K562 (cell line): ENCODE measurements around the gene PHF20. TPM values are rescaled to one million over a fixed set of nuclear protein-coding genes. Genes with fewer than 3 reads are reported as not detected.

Experiments used
- ATAC-seq: fragments of 200-7000 bp; cut with Tn5 transposase; 3 replicates; pipeline ENCODE4 v1.9.1; 2020; ENCODE audit warnings: moderate library complexity
- BruUV-seq: library from RNA; stranded (reverse); fragments of 400-500 nt; replicated peaks from 2 replicates; lab custom pipeline; 2021; lab: Mats Ljungman, UMichigan
- CTCF ChIA-PET: fragments of 300-600 bp; formaldehyde crosslinking; extraction: SDS; loops from one replicate; lab custom pipeline; 2021; ENCODE audit warnings: low intra/inter-chr PET ratio; lab: Yijun Ruan, JAX
- POLR2A ChIA-PET: fragments of 300-600, 350-650 bp; sonication (Branson Sonifier 250); formaldehyde crosslinking; extraction: SDS; loops from one replicate; lab custom pipeline; 2021; ENCODE audit warnings: antibody characterized with exemption, inconsistent platforms; lab: Yijun Ruan, JAX
- DNase-seq, 4 experiments: peaks; one replicate each; pipeline versions ENCODE4 v3.0.0 to v3.0.0-alpha.2; 2011 to 2018; ENCODE audit warnings: low spot score in 3 of 4, mixed read lengths in 3 of 4; ENCODE audit errors: extremely low read depth in 1 of 4
- FAIRE-seq: peaks from 2 replicates; lab custom pipeline; 2011; peaks lifted over from hg19 to GRCh38; lab: Jason Lieb, UNC
- H2AFZ ChIP-seq: 2 replicates; pipeline ENCODE4 v1.6.0; 2011; ENCODE audit warnings: low read depth, low read length, control low read depth, inconsistent platforms
- H3K27ac ChIP-seq: fragments of 200-600 bp; 3 replicates; pipeline ENCODE4 v1.8.0; 2011; ENCODE audit warnings: low read depth, mild to moderate bottlenecking, control low read depth, inconsistent platforms, low read length, moderate library complexity, mixed read lengths; ENCODE audit errors: extremely low read depth
- H3K27me3 ChIP-seq, 2 experiments: fragments of 300-600 bp in 1 of 2; 2 replicates in 1 of 2; 3 replicates in 1 of 2; pipeline versions ENCODE4 v1.6.0 to v1.8.0; 2011; ENCODE audit warnings: inconsistent platforms in 2 of 2, low read length in 2 of 2, mild to moderate bottlenecking in 1 of 2, mixed read lengths in 1 of 2, moderate library complexity in 1 of 2; ENCODE audit not compliant: control insufficient read depth in 2 of 2, insufficient read depth in 2 of 2
- H3K36me3 ChIP-seq: fragments of 300-600 bp; 3 replicates; pipeline ENCODE4 v1.8.0; 2011; ENCODE audit warnings: mild to moderate bottlenecking, low read length, inconsistent platforms; ENCODE audit not compliant: control insufficient read depth, insufficient read depth
- H3K4me1 ChIP-seq, 2 experiments: fragments of 200-600 bp in 1 of 2; replicated peaks in 1 of 2; 2 replicates in 1 of 2; 3 replicates in 1 of 2; pipeline versions ENCODE4 v1.5.1 to v1.8.0; 2011; ENCODE audit warnings: inconsistent platforms in 2 of 2, low read length in 2 of 2, mild to moderate bottlenecking in 1 of 2, mixed read lengths in 1 of 2, moderate library complexity in 1 of 2; ENCODE audit not compliant: control insufficient read depth in 2 of 2, insufficient read depth in 2 of 2
- H3K4me2 ChIP-seq: 2 replicates; pipeline ENCODE4 v1.6.1; 2011; ENCODE audit warnings: low read length, control low read depth, inconsistent platforms, mixed read lengths; ENCODE audit not compliant: insufficient read depth
- H3K4me3 ChIP-seq: fragments of 200-600 bp; sonication (generic), shearing (Covaris generic); 2 replicates; pipeline ENCODE4 v1.5.1; 2016; ENCODE audit warnings: control low read depth, inconsistent platforms
- H3K79me2 ChIP-seq: fragments of 200-600 bp; 3 replicates; pipeline ENCODE4 v1.8.0; 2011; ENCODE audit warnings: low read length, inconsistent platforms; ENCODE audit not compliant: control insufficient read depth, insufficient read depth
- H3K9ac ChIP-seq, 2 experiments: 2 replicates each; pipeline versions ENCODE4 v1.6.0 to v1.6.1; 2011; ENCODE audit warnings: low read depth in 2 of 2, low read length in 2 of 2, control low read depth in 1 of 2, inconsistent platforms in 1 of 2, mild to moderate bottlenecking in 1 of 2, mixed read lengths in 1 of 2; ENCODE audit not compliant: insufficient read depth in 1 of 2
- H3K9me1 ChIP-seq: one replicate; pipeline ENCODE4 v1.6.0; 2011; ENCODE audit warnings: inconsistent platforms, mild to moderate bottlenecking, low read length, moderate library complexity; ENCODE audit not compliant: control insufficient read depth, insufficient read depth
- H3K9me3 ChIP-seq: replicated peaks from 2 replicates; pipeline ENCODE4 v1.5.1; 2011; ENCODE audit warnings: low read depth, low read length, inconsistent platforms; ENCODE audit not compliant: control insufficient read depth, insufficient read depth
- H4K20me1 ChIP-seq: replicated peaks from 2 replicates; pipeline ENCODE4 v1.6.1; 2011; ENCODE audit warnings: low read length, inconsistent platforms, mixed read lengths; ENCODE audit not compliant: control insufficient read depth, insufficient read depth
- CBX8 ChIP-seq: fragments of 200-600 bp; sonication (generic); IDR thresholded peaks from 2 replicates; pipeline ENCODE4 v1.6.1; 2012; ENCODE audit warnings: borderline replicate concordance, mixed run types, low read depth, mild to moderate bottlenecking, moderate library complexity, mixed read lengths, low read length, control low read depth, inconsistent platforms; ENCODE audit not compliant: poor library complexity, severe bottlenecking; ENCODE audit errors: extremely low read depth
- CXXC5 ChIP-seq: fragments of 250-450 bp; sonication (Bioruptor Pico); IDR thresholded peaks from 2 replicates; pipeline ENCODE4 v1.8.0; 2022; ENCODE audit warnings: inconsistent platforms, mild to moderate bottlenecking, moderate library complexity
- GTF2F1 ChIP-seq: IDR thresholded peaks from 2 replicates; pipeline ENCODE4 v1.6.1; 2011; ENCODE audit warnings: low read depth, low read length, improper control_type of control experiment
- WGBS: fragments of 100-300 bp; shearing (Covaris generic); methylation state at CpG from one replicate; pipeline ENCODE4 v1.1.6; 2016; ENCODE audit warnings: low coverage, mixed read lengths; ENCODE audit not compliant: insufficient coverage; ENCODE audit errors: missing lambda C conversion rate; 5-methylcytosine and 5-hydroxymethylcytosine counted together
- in situ Hi-C: fragments of 300-500 bp; cut with MboI; formaldehyde crosslinking; loops from 4 replicates; pipeline ENCODE4 v1.15.0; 2018; ENCODE audit warnings: inconsistent platforms, mixed read lengths
- intact Hi-C: fragments of 100-400 bp; cut with micrococcal nuclease; formaldehyde crosslinking; loops from 2 replicates; pipeline ENCODE4 v1.14.2; 2022
- polyA plus RNA-seq, 8 experiments: library from polyadenylated mRNA; depleted of rRNA in 4 of 8; stranded (reverse) in 5 of 8; unstranded in 3 of 8; fragments of >200 nt; fragmentation: Nextera tagmentation in 2 of 8; fragmentation: Illumina TruSeq in 1 of 8; extraction: Ambion mirVana in 2 of 8; extraction: Trizol in 1 of 8; gene quantifications; 2 replicates each; pipeline versions ENCODE4 v1.2.1 to v1.2.3, GENCODE V29; 2011 to 2014; ENCODE audit warnings: inconsistent platforms in 1 of 8, missing spikeins in 1 of 8
- total RNA-seq, 7 experiments: library from RNA; depleted of rRNA in 6 of 7; stranded (reverse); fragments of >200 nt in 6 of 7; fragmentation: Illumina TruSeq in 2 of 7; extraction: Trizol in 2 of 7; gene quantifications; 2 replicates each; pipeline versions ENCODE4 v1.2.1 to v1.2.3, GENCODE V29; 2011 to 2021; ENCODE audit warnings: low replicate concordance in 1 of 7
- TF ChIP-seq, protein P1 (sequence below), 3 experiments: IDR thresholded peaks in 2 of 3; conservative IDR thresholded peaks in 1 of 3; 2 replicates each; pipeline ENCODE4 v1.5.1; 2011 to 2012; ENCODE audit warnings: low read length in 3 of 3, mild to moderate bottlenecking in 3 of 3, control low read depth in 2 of 3, improper control_type of control experiment in 1 of 3, inconsistent platforms in 1 of 3, low read depth in 1 of 3, mixed read lengths in 1 of 3, moderate library complexity in 1 of 3; ENCODE audit not compliant: insufficient read depth in 2 of 3
- TF ChIP-seq, protein P2 (sequence below), 3 experiments: fragments of 200-800 bp in 1 of 3; sonication (Bioruptor generic) in 1 of 3; sonication (generic) in 1 of 3; formaldehyde crosslinking in 1 of 3; IDR thresholded peaks; 2 replicates each; pipeline versions ENCODE4 v1.6.1 to v1.8.0; 2016 to 2022; ENCODE audit warnings: mild to moderate bottlenecking in 2 of 3, missing compliant biosample characterization in 2 of 3, missing genetic modification characterization in 2 of 3, missing genetic modification reagents in 1 of 3
- TF ChIP-seq, protein P3 (sequence below): sonication (generic); formaldehyde crosslinking; IDR thresholded peaks from 2 replicates; pipeline ENCODE4 v1.8.0; 2023; ENCODE audit warnings: mild to moderate bottlenecking, missing genetic modification reagents
- TF ChIP-seq, protein P4 (sequence below): fragments of 250-450 bp; sonication (Bioruptor Pico); IDR thresholded peaks from 2 replicates; pipeline ENCODE4 v1.5.0; 2022; ENCODE audit warnings: mild to moderate bottlenecking
- TF ChIP-seq, protein P5 (sequence below): fragments of 250-450 bp; sonication (Bioruptor Pico); IDR thresholded peaks from 2 replicates; pipeline ENCODE4 v1.8.0; 2022; ENCODE audit warnings: inconsistent platforms, mild to moderate bottlenecking, moderate library complexity, borderline replicate concordance

Gene PHF20
- total and polyA plus RNA-seq, 9 of the 15 experiments (the other 6 are each of a cell fraction or from before 2014, with no cell fraction given): 49.9 to 196 (median 70.7) TPM

DNA sequence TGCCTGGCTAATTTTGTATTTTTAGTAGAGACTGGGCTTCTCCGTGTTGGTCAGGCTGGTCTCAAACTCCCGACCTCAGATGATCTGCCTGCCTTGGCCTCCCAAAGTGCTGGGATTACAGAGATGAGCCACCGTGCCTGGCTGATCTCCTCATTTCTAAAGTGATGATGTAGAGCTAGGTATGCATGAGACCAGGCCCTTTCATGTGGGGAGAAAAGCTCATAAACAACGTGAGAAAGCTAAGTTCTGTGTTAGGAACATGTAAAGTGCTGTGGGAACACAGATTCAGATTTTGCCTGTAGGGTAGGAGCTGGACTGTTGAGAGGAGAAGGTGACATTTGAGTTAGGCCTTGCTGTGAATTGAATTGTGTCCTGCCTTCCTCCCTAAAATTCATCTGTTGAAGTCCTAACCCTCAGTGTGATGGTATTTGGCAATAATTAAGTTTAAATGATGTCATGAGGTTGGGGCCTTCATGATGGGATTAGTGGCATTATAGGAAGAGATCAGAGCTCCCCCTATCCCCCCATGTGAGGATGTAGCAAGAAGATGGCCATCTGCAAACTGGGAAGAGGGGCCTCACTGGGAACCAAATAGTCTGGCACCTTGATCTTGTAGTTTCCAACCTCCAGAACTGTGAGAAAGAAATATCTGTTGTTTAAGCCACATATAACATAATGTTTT is 133.3 kb downstream of the PHF20 start:
- CTCF ChIA-PET: no interaction called here
- H3K27me3 ChIP-seq: no peaks in the 10 kb centered on the region
- no TSS peak for BruUV-seq
- no peak overlapping the region for H3K9ac ChIP-seq
- no peak overlapping the region for H3K4me2 ChIP-seq
- no peaks in the 10 kb centered on the region for H3K9me1 ChIP-seq
- FAIRE-seq: no peak
- peaks cover 29 to 71% of the 10 kb centered on the region in 2 experiments for H3K4me1 ChIP-seq
- DNase-seq: no peak
- H4K20me1 ChIP-seq: peaks cover 5% of the 10 kb centered on the region; the same call in 1 of the 2 replicates
- no peak for ATAC-seq
- intact Hi-C loops (loop anchor here (5.0 to 10.0 kb wide), 3 partner anchors 47 to 163 kb away; partner anchors contain the start of genes PHF20, RBM39 and SCAND1), in situ Hi-C loops (no loop called here)
- H3K27ac ChIP-seq: no peak overlapping the region
- H3K9me3 ChIP-seq: no peaks in the 10 kb centered on the region
- H3K36me3 ChIP-seq: peaks cover 18% of the 10 kb centered on the region; the same call in 2 of the 3 replicates
- H3K79me2 ChIP-seq: peaks cover 10% of the 10 kb centered on the region; the same call in 2 of the 3 replicates
- no peak overlapping the region for H2AFZ ChIP-seq
- POLR2A ChIA-PET: interaction anchor here (1.0 kb wide), 1 partner anchor 11 kb away, joined by 4 read pairs; no protein-coding TSS in a partner anchor
- no peak overlapping the region for H3K4me3 ChIP-seq
- WGBS: 70% methylated on average over 4 of the region's 4 CpGs
- TF ChIP-seq, protein P1, sequence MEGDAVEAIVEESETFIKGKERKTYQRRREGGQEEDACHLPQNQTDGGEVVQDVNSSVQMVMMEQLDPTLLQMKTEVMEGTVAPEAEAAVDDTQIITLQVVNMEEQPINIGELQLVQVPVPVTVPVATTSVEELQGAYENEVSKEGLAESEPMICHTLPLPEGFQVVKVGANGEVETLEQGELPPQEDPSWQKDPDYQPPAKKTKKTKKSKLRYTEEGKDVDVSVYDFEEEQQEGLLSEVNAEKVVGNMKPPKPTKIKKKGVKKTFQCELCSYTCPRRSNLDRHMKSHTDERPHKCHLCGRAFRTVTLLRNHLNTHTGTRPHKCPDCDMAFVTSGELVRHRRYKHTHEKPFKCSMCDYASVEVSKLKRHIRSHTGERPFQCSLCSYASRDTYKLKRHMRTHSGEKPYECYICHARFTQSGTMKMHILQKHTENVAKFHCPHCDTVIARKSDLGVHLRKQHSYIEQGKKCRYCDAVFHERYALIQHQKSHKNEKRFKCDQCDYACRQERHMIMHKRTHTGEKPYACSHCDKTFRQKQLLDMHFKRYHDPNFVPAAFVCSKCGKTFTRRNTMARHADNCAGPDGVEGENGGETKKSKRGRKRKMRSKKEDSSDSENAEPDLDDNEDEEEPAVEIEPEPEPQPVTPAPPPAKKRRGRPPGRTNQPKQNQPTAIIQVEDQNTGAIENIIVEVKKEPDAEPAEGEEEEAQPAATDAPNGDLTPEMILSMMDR (IDR thresholded peaks at IDR 0.05 in 2 of 3, conservative IDR thresholded peaks at IDR 0.05 in 1 of 3; ENCODE audit: insufficient read depth in 2 of 3, low read depth in 1 of 3, low read length in 3 of 3): no peak
- TF ChIP-seq GTF2F1: no peak
- TF ChIP-seq, protein P2, sequence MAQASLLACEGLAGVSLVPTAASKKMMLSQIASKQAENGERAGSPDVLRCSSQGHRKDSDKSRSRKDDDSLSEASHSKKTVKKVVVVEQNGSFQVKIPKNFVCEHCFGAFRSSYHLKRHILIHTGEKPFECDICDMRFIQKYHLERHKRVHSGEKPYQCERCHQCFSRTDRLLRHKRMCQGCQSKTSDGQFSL (CRISPR knock-in tag; IDR thresholded peaks at IDR 0.05): no peak
- TF ChIP-seq, protein P2 (tag; IDR thresholded peaks at IDR 0.05): no peak
- TF ChIP-seq, protein P3, sequence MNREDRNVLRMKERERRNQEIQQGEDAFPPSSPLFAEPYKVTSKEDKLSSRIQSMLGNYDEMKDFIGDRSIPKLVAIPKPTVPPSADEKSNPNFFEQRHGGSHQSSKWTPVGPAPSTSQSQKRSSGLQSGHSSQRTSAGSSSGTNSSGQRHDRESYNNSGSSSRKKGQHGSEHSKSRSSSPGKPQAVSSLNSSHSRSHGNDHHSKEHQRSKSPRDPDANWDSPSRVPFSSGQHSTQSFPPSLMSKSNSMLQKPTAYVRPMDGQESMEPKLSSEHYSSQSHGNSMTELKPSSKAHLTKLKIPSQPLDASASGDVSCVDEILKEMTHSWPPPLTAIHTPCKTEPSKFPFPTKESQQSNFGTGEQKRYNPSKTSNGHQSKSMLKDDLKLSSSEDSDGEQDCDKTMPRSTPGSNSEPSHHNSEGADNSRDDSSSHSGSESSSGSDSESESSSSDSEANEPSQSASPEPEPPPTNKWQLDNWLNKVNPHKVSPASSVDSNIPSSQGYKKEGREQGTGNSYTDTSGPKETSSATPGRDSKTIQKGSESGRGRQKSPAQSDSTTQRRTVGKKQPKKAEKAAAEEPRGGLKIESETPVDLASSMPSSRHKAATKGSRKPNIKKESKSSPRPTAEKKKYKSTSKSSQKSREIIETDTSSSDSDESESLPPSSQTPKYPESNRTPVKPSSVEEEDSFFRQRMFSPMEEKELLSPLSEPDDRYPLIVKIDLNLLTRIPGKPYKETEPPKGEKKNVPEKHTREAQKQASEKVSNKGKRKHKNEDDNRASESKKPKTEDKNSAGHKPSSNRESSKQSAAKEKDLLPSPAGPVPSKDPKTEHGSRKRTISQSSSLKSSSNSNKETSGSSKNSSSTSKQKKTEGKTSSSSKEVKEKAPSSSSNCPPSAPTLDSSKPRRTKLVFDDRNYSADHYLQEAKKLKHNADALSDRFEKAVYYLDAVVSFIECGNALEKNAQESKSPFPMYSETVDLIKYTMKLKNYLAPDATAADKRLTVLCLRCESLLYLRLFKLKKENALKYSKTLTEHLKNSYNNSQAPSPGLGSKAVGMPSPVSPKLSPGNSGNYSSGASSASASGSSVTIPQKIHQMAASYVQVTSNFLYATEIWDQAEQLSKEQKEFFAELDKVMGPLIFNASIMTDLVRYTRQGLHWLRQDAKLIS (CRISPR knock-in tag): no peak
- TF ChIP-seq, protein P4, sequence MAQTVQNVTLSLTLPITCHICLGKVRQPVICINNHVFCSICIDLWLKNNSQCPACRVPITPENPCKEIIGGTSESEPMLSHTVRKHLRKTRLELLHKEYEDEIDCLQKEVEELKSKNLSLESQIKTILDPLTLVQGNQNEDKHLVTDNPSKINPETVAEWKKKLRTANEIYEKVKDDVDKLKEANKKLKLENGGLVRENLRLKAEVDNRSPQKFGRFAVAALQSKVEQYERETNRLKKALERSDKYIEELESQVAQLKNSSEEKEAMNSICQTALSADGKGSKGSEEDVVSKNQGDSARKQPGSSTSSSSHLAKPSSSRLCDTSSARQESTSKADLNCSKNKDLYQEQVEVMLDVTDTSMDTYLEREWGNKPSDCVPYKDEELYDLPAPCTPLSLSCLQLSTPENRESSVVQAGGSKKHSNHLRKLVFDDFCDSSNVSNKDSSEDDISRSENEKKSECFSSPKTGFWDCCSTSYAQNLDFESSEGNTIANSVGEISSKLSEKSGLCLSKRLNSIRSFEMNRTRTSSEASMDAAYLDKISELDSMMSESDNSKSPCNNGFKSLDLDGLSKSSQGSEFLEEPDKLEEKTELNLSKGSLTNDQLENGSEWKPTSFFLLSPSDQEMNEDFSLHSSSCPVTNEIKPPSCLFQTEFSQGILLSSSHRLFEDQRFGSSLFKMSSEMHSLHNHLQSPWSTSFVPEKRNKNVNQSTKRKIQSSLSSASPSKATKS (CRISPR knock-in tag): no peak
- TF ChIP-seq, protein P5, sequence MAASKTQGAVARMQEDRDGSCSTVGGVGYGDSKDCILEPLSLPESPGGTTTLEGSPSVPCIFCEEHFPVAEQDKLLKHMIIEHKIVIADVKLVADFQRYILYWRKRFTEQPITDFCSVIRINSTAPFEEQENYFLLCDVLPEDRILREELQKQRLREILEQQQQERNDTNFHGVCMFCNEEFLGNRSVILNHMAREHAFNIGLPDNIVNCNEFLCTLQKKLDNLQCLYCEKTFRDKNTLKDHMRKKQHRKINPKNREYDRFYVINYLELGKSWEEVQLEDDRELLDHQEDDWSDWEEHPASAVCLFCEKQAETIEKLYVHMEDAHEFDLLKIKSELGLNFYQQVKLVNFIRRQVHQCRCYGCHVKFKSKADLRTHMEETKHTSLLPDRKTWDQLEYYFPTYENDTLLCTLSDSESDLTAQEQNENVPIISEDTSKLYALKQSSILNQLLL (CRISPR knock-in tag): no peak
- no peak for TF ChIP-seq CBX8
- no peak for TF ChIP-seq CXXC5 (CRISPR knock-in tag)
